ENCODE measurements around the gene DCAF16. TPM values are rescaled to one million over a fixed set of nuclear protein-coding genes. Genes with fewer than 3 reads are reported as not detected.
"Not testable (repeated sequence)": the region's sequence is repeated elsewhere in the genome, so short reads cannot be mapped to it uniquely, and the experiment has no call there.

The DCAF16 gene
- 15.4 and 22.4 TPM in 2 replicates for total RNA-seq

DNA sequence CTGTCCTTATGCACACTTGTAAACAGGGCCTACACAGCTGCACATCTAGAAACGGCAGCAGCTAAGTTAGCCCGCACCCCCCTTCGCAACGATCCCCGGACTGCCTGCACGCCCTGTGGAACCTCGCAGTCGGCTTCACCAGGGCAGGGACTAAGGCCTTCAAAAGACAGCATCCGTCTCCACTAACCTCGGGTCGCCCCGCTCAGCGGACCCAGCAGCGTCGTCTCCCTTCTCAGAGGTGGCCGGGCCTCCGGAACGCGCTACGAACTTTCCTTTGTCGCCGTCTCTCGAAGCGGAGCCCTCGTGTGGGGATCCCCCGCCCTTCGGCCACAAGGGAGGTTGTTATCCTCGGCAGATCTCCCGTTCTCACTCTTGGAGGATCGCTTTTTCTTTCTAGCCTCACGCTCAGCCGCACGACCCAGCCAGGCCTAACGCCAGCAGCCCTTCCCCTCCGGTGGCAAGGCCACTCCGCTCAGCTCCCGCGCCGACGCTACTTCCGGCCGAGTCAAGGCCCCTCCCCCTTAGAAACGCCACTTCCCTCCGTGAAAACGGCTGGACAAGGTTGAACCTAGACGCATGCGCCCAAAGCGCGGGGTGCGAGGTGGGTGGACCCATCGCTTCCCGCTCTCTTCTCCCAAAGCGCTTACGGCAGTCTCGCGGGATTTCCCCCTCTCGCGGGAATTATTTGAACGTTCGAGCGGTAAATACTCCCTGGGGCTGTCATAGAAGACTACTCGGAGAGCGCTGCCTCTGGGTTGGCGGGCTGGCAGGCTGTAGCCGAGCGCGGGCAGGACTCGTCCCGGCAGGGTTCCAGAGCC lies at the start of gene DCAF16, which contains the start of gene NCAPG:
TSS of gene DCAF16 (minus strand) at position 498 of the 818 bp plus-strand sequence. CDS start 6,616 bp downstream, outside the sequence.
TSS of gene NCAPG (plus strand) at position 720 of the 818 bp plus-strand sequence. CDS start 99 bp downstream, outside the sequence.
- peak; percentile 99 for DNase-seq (ENCODE audit: low read depth in 2 of 2)

DNA sequence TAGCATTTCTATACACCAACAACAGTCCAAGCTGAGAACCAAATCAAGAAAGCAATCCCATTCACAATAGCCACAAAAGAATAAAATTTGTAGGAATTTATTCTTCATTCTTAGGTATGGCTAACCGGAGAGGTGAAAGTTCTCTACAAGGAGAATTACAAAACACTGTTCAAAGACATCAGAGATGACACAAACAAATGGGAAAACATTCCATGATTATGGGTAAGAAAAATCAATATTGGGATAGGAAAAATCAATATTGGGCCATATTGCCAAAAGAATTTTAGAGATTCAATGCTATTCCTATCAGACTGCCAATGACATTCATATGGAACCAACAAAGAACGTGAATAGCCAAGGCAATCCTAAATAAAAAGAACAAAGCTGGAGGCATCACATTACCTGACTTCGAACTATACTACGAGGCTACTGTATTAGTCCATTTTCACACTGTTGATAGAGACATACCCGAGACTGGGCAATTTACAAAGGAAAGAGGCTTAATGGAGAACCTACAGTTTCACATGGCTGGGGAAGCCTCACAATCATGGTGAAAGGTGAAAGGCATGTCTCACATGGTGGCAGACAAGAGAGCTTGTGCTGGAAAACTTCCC lies 49.3 kb upstream of the DCAF16 start:
- no peak for DNase-seq (ENCODE audit: low read depth in 2 of 2)

DNA sequence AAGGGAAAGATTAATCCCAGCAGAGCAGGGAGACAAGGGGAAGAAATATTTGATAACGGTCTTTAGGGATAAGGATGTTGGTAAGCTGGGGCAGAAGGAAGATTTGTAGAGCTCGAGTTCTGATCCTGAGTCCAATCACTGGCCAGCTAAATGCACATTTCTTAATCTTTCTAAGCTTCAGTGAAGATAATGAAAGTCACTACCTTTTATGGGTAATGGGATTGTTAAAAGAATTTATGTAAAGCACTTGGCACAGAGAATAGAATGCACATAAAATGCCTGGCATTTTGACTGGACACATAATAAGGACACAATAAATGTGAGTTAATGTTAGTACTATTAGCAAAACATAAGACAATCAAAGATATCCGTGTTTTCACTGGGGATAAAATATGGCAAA lies 43.5 kb upstream of the DCAF16 start:
- DNase-seq (ENCODE audit: low read depth in 2 of 2) = no peak

GRCh38 chr4:17851959-17852358 lies 41.4 kb upstream of the DCAF16 start:
- no peak for DNase-seq (ENCODE audit: low read depth in 2 of 2)

DNA sequence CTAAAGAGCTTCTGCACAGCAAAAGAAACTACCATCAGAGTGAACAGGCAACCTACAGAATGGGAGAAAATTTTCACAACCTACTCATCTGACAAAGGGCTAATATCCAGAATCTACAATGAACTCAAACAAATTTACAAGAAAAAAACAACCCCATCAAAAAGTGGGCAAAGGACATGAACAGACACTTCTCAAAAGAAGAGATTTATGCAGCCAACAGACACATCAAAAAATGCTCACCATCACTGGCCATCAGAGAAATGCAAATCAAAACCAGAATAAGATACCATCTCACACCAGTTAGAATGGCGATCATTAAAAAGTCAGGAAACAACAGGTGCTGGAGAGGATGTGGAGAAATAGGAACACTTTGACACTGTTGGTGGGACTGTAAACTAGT lies 39.7 kb upstream of the DCAF16 start:
- DNase-seq (ENCODE audit: low read depth in 2 of 2) = not testable (repeated sequence)

- peak in 1 of 2 donors; percentile 8 for DNase-seq (ENCODE audit: low read depth in 2 of 2)
Measured at GRCh38 chr4:17846266-17846665, 35.7 kb upstream of the DCAF16 start.

DNA sequence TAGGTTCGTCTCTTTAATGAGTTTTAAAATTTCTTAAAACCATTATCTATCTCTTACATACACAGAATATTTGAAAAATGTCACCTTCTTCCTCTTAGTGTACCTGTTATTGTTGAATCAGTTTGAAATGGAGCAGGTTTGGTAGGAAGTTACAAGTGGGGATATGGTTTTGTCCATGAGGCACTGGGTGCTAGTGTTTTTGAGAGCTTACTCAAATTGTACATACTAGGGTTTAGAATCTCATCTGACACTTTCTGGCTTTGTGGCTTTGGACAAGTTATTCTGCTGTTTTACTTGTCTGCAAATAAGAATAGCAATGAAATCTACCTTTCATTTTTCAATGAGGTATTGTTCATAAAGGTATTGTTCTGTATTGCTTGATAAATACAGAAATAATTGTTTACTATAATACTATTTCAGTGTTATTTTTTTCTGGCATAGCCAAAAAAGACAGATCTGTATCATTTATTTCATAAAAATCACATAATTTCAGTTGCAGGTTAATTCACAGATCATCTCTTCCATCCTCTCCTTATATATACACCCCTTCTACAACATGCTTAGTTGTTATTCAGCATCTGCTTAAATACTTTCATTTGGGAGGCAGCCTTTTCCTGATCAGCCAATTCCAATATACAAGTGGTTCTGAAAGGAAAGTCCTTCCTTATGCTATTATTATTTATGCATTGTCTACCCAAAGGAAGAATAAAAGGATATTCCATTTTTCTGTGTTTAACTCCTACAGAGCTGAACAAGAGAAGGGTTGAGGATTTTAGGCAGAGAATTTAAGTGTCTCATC lies 13.5 kb upstream of the DCAF16 start:
- DNase-seq (ENCODE audit: low read depth in 2 of 2) = no peak

DNA sequence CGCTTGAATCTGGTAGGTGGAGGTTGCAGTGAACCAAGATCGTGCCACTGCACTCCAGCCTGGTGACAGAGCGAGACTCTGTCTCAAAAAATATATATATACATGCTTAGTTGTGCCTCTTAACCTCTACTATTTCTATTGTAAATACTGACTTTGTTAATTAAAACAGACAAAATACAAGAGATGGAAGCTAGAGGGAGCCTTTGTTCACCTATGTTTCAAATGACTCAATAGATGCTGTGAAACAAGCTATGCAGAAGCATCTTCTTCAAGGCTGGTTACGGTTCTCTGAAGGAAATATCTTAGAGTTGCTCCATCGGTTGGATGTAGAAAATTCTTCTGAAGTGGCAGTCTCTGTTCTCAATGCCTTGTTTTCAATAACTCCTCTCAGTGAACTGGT lies 6.5 kb upstream of the DCAF16 start:
- peak; percentile 40 to 62 for DNase-seq (ENCODE audit: low read depth in 2 of 2)

GRCh38 chr4:17816142-17816541 lies 5.6 kb upstream of the DCAF16 start:
- DNase-seq (ENCODE audit: low read depth in 2 of 2) = no peak

- peak; percentile 38 to 75 for DNase-seq (ENCODE audit: low read depth in 2 of 2)
Measured at GRCh38 chr4:17814140-17814539, 3.6 kb upstream of the DCAF16 start.

- DNase-seq (ENCODE audit: low read depth in 2 of 2) = peak in 1 of 2 donors; percentile 24
Measured at GRCh38 chr4:17812801-17813200, 2.2 kb upstream of the DCAF16 start.

- DNase-seq (ENCODE audit: low read depth in 2 of 2) = no peak
Measured at GRCh38 chr4:17812125-17812524, 1.6 kb upstream of the DCAF16 start.

DNA sequence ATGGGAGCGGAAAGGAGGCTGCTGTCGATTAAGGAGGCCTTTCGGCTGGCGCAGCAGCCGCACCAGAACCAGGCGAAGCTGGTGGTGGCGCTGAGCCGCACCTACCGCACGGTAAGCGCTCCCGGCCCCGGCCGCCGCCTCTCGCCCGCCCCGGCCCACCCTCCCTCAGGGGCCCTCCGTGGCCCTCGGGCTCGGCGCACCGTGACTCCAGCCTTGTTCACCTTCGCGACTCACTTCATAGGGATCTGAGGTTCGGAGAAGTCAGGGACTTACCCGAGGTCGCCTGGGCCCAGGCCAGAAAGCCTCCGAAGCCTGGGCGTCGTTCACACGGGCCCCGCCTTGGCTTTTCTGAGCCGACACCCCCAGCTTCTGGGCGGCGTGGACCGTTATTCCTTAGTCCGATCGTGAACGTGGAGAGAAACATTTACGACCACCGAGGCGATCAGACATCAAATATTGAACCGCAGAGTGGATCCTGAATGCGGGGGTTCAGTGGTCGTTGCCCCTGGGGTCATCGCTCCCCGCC lies 584 bp upstream of the DCAF16 start:
- no peak for DNase-seq (ENCODE audit: low read depth in 2 of 2)

DNA sequence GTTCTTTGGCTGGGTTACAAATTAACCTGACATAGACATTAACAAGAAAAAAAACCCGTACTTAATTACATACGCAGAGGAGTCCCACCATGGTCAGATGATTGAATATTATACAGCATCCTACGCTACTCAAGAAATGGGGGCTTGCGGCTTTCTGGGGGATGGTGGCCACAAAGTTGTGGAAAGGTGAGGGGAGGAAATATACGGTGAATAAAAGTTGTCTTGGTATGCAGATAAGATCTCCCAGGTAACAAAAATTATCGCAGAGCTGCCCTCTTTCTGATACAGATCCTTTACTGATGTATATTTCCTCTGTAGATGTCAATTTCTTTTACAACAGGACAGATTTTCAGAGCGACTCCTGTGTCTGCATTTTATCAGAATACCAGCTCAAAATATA lies 890 bp downstream of the DCAF16 start:
- no peak for DNase-seq (ENCODE audit: low read depth in 2 of 2)

DNA sequence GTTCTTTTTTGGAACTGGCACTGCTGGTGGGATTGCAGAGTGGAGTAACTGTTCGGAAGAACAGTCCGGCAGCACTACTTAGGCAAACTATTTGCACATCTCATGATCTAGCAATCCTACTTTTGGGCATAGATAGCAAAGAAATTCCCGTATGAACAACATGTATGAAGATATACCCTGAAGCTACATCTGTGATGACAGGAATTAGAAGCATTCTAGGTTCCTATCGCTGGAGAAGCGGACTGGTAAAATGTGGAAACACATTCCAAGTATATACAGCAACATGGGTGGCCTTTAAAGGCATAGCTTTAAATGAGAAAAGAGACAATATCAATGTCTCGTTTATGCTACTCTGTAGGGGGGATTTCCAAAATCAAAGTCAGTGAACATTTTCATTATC lies 3.1 kb downstream of the DCAF16 start:
- DNase-seq (ENCODE audit: low read depth in 2 of 2) = no peak

DNA sequence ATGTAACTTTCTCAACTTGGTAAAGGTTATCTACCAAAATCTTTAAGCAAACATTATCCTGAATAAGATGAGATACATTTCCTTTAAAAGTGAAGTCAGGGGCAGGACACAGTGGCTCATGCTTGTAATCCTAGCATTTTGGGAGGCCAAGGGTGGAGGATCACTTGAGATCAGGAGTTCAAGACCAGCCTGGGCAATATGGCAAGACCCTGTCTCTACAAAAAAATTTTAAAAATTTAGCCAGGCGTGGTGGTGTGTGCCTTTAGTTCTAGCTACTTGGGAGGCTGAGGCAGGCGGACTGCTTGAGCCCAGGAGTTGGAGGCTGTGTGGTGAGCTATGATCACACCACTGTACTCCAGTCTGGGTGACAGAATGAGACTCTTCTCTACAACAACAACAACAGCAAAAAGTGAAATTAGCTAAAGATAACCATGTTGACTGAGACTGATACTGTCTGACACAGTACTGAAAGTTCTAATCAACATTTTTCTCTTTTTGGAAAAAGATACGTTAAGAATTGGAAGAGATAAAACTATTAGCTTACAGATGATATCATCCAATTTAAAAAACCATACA lies 4.9 kb downstream of the DCAF16 start:
- DNase-seq (ENCODE audit: low read depth in 2 of 2) = no peak

DNA sequence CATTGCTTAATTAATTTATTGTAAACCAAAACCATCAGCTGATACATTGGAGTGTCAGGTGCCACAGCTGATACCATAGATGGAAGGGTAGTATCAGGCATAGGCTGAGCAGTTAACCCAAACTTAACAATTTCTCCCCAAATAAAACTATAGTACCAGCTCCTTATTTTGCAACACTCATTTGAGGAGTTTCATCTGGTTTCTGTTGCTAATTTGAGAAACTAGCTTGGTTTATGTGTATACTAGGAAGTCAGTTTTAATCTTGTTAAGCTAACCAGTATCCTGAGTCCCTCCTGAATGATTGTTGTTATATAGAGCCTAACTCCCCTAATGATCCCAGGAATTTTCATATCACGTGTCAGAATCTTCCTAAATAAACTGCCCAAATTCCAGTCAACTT lies 12.7 kb downstream of the DCAF16 start:
- no peak for DNase-seq (ENCODE audit: low read depth in 2 of 2)

GRCh38 chr4:17794730-17795129 lies 15.8 kb downstream of the DCAF16 start:
- no peak for DNase-seq (ENCODE audit: low read depth in 2 of 2)

DNA sequence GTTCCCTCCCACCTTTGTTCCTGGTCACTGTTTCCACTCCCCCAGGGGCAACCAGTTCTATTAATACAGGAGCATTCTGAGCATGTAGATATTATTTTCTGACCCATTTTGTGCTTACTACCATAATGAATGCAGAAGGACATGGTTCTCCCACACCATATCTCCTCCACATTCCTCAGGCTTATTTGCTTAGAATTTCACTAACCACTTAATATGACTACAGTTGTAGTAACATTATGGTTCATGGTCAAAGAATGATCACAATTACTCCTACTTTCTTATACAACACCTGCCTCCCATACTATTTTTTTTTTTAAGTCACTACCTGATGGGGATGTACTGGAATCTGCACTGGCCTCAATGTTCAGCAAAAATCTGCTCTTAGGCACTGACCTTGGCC lies 21.6 kb downstream of the DCAF16 start:
- DNase-seq (ENCODE audit: low read depth in 2 of 2) = no peak

GRCh38 chr4:17787315-17787714 lies 23.2 kb downstream of the DCAF16 start:
- no peak for DNase-seq (ENCODE audit: low read depth in 2 of 2)

DNA sequence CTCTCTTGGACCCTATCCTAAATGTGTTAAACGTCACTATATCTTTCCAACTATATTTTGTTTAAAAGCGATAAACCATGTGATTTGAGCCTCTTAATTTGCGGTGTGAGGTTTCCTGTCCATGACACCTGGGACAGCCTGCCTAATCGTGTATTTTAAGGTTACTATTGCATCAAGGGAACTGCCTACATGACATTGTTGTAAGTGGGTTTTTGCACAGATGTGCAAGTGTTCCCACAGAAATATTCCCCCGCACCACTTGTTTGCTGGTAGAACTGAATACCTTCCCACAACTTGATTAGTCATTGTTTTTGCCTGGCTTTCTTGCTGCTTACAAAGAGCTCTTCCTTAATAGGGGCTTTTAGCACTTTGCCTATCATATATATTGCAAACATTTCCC lies 24.0 kb downstream of the DCAF16 start:
- DNase-seq (ENCODE audit: low read depth in 2 of 2) = no peak

DNA sequence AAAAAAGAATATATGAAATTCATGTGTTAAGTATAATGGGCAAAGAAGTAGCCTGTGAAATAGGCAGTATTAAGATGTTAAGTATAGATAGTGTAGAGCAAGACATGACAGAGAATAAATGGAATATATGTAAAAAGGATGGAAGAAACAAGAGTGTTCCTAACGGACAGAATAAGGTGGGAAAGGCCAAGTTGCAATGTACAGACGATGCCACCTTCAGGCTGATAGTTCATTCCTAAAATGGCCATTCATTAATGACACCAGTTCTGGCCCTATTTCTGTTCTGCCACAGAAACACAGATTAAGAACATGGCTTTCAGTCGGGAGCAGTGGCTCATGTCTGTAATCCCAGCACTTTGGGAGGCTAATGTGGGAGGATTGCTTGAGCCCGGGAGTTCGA lies 24.7 kb downstream of the DCAF16 start:
- DNase-seq (ENCODE audit: low read depth in 2 of 2) = no peak

Data from dermis microvascular lymphatic vessel endothelial cell (primary cell).